Stimulated activated CD4-positive, alpha-beta T cell treated with anti-CD3 and anti-CD28 coated beads, Interleukin-1b, Interleukin-23, amount 100 ng/mL, for 24 hours (primary cell): ENCODE results near the gene MYH6.
"Not testable (repeated sequence)": the region's sequence is repeated elsewhere in the genome, so short reads cannot be mapped to it uniquely, and the experiment has no call there.

Experiments used
- DNase-seq, 4 experiments: peaks; one replicate each; pipeline ENCODE4 v3.0.0-alpha.2; 2020; ENCODE audit warnings: low read depth in 4 of 4, low spot score in 1 of 4

Gene MYH6

DNA sequence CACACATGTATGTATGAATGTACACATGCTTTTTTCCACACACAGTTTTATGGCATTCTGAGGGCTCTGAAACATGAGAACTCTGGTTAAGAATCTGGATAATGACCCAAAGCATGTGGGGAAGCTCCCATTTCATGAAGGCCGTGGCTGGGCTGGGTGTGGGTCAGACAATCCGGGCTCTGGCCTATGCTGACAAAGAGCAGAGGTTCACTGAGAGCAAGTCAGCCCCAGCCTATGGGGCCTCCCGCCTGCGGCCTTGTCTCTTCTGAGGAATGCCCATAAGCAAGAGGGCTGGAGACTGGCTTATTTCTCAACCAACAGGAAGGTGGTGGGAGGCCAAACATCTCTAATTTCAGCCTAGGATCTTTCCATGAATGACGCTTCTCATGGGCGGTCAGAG is 8.5 kb downstream of the MYH6 start:
- no peak for DNase-seq

- no peak for DNase-seq
Measured at GRCh38 chr14:23399136-23399535, 8.9 kb downstream of the MYH6 start.

- DNase-seq, result no peak
Measured at GRCh38 chr14:23398348-23398747, 9.7 kb downstream of the MYH6 start.

DNA sequence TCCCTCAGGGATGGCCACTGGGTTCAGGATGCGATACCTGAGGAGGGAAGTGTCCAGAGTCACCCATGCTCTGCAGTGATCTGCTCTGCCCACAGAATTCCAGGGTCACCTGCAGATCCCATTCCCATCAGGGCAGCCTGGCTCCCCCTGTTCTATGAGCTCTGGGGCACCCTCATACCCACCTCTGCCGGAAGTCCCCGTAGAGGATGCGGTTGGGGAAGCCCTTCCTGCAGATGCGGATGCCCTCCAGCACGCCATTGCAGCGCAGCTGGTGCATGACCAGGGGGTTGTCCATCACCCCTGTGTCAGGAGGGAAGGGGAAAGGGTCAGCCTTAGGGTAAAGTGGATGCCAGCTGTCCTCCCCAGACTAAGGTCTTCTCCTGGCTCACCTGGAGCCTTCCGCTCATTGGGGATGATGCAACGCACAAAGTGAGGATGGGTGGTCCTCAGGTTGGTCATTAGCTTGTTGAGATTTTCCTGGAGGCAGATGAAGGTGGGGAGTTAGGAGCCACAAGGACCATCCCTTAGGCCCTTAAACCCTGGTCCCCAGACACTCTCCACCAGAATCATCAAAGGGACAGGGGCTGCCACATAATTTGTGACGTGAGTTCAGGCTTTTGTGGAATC is 11.2 kb downstream of the MYH6 start:
- no peak for DNase-seq

DNA sequence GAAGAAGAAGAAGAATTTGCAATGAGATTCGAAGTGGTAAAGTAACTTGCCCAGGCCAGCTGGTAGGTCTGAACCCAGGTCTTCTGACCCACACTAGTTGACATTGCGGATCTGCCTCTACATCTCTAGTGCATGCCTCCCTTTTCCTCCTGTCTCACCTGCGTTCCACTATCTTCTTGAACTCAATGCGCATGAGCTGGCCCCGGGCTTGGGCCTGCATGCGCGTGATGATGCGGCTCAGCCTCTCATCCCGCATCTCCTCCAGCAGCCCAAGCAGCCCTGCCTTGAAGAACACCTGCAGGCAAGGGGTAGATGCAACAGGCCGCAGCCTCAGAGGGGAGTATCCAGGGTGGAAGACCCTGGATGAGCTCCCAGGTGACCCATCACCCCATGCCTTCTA is 11.9 kb downstream of the MYH6 start:
- DNase-seq, result no peak

GRCh38 chr14:23392613-23393012 is 15.5 kb downstream of the MYH6 start:
- no peak for DNase-seq

DNA sequence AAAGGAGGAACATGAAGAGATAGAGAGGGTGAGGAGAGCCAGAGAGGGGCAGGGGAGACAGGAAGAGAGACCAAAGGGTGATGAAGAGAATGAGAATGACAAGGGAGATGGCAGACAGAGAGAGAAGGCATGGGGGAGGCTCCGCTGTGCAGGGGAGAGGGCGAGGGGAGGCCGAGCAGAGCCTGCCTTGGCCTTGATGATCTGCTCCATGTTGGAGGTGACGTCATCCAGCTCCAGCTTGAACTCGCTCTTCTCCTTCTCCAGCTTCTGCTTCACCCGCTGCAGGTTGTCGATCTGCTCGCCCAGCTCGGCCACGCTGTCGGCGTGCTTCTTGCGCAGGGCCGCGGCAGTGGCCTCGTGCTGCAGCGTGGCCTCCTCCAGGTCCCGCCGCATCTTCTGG is 18.2 kb downstream of the MYH6 start:
- DNase-seq, result not testable (repeated sequence)

DNA sequence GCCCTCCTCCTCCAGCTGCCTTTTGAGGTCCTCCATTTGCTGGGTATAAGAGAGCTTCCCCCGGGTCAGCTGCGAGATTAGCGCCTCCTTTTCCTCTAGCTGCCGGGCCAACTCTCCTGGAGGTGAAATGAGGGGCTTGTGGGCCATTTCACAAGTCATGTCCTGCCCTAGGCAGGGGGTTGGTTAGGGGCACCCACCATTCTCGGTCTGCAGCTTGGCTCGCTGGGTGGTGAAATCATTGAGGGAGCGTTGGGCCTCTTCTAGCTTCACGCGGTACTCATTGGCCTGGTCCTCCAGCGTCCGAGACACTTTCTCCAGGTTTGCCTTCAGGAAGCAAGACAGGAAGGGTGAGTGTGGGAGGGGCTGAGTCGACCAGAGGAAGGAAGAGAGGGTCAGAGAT is 18.7 kb downstream of the MYH6 start:
- no peak for DNase-seq

GRCh38 chr14:23388996-23389395 is 19.1 kb downstream of the MYH6 start:
- DNase-seq, result no peak

DNA sequence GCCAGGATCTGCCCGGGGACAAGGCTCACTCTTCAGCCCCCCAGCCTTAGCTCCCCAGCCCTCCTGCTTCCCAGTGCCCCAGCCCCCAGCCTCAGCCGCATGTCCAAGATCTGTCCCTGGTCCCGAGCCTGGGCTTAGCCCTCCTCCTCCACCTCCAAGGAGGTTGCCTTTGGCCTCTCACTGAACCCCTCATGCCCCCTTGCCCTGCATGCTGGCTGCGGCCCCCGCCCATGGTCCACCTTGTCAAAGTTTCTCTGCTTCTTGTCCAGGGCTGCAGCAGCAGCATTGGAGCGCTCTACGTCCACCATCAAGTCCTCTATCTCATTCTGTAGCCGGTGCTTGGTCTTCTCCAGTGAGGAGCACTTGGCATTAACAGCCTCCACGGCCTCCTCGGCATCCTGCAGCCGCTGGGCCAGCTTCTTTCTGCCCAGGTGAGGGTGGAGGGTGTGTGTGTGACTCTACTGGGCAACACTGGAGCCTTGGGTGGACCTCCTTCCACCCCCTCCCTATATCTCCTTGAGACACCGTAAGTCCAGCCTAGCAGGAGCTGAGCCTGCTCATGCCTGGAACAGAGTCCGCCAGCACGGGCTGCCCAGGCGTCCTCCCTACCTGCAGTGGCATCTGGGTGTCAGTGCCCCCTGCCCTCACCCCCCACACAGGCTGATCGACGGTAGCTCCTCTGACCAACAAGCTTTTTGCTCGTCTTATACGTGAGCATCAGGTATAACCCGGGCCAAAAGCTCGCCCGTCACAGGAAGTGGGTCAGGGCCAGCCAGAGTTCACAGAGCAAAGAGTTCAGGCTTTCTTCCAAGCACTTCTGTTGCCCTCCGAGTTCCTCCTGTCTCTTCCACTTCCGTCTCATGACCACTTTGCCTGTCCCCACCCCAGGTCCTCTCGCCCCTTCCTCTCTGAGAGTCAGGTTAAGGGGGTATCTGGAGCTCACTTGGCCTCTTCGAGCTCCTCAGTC is 19.9 kb downstream of the MYH6 start:
- DNase-seq, result no peak

DNA sequence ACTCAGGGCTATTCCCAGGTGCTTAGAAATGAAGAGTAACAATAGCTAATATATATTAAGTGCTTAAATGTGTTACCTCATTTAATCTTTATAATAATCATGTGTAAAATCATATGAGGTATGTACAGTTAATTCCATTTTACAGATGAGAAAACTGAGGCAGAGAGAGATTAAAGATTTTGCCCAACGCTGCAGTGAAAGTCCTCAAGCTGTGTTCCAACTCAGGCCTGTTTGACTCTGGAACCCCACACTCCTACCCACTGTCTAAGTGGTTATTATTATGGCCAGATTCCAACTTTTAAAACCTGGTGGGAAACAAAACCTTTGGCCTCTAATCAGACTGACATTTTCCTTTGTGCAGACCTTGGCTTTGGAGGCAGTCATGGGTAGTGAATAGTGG is 21.1 kb downstream of the MYH6 start:
- no peak for DNase-seq

DNA sequence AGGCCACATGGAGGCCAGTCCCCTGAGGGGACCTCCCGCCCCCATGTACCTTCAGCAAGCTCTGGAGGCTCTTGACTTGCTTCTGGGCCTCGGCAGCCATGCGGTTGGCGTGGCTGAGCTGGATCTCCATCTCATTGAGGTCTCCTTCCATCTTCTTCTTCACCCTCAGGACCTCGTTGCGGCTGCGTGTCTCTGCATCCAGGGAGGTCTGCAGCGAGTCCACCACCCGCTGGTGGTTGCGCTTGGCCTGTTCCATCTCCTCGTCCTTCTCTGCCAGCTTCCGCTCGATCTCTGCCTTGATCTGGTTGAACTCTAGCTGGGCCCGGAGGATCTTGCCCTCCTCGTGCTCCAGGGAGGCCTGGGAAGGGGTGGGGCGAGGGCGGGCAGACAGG is 21.8 kb downstream of the MYH6 start:
- DNase-seq, result not testable (repeated sequence)

- DNase-seq, result no peak
Measured at GRCh38 chr14:23385642-23386265, 22.3 kb downstream of the MYH6 start.

DNA sequence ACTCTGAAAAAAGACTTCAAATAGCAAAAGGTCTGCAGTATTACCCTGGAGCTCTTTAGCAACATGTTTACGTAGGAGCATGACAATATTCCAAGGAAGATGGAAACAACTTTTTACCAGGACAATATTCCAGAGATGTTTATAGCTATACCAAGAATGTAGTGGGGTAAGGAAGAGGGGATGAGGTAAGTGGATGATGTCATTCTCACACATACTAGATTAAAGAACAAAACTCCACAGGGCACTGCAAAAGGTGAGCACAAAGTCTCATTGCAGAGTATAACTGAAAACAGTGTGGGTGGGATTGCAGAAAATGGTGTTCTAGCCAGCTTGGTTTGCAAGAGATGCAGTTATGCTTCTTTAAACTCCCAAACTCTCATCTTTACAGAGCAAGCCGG is 22.8 kb downstream of the MYH6 start:
- no peak for DNase-seq

- no peak for DNase-seq
Measured at GRCh38 chr14:23384364-23385080, 23.6 kb downstream of the MYH6 start.

DNA sequence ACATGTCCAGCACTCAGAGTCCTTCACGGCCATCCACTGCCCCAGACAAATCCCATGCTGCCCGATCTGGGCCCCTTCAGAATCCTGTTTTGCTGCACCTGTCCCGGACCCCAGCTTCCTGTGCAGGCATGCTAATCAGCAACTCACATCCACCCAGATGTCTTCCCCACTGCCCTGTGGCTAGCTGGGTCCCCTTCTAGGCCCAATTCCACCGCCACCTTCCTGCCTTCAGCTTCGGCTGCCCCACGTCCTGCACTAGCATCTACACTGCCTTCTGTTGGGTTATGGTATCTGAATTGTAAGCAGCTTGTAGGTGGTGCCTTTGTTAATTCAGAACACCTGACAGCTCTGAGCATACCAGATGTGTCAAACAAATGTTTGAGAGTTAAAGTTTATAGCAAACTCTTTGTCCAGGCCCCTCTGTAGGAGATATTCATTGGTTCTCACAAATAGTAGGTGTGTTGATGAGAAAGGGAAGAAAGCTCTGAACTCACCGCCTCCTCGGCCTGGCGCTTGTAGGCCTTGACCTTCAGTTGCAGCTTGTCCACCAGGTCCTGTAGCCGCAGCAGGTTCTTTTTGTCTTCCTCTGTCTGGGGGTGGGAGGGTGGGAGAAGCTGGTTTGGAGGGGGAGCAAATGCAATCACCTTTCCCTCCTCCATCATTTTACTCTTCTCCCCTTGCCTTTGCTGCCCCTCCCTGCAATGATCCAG is 25.2 kb downstream of the MYH6 start:
- DNase-seq, result no peak

- DNase-seq, result no peak
Measured at GRCh38 chr14:23382276-23382675, 25.8 kb downstream of the MYH6 start.

DNA sequence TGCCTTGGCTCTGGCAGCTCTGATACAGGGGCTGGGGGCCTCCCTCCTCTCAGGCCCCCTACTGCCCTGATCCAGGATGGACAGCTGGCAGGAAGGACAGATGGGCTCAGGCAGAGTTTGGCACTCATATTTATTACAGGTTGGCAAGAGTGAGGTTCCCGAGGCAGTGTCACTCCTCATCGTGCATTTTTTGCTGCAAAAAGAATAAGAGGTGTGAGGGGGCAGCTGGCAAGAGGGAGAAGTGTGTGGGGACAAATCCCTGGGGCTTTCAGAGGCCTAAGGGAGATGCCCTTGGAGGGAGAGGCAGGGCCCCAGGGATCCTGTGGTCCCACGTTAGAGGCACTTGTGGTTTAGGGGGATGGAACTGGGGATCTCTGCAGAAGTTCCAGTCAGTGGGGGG is 26.2 kb downstream of the MYH6 start:
- no peak for DNase-seq

DNA sequence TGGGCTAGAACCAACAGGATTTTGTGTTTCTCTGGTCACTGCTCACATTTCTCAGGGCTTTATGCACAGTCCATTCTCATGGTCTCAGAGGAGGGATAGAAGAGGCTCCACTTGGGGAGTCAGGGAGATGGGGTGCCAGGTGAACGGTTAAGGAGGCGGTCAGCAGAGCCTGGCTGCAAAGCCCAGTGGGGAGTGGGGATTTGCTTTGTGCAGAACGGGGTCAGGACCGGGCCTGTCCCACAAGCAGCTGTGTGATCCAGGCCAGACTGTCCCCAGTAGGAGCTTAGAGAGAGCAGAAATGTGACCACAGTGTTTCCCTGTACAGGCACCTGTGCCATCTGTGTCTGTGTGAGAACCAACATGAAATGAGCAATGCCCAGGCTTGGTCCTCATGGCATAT is 27.1 kb downstream of the MYH6 start:
- no peak for DNase-seq

- no peak for DNase-seq
Measured at GRCh38 chr14:23380197-23380914, 27.7 kb downstream of the MYH6 start.
